ENCODE results near the gene LRRC8B. TPM values are rescaled to one million over a fixed set of nuclear protein-coding genes. Genes with fewer than 3 reads are reported as not detected.

LRRC8B gene
- total and polyA plus RNA-seq, 2 donors from 2014 or later: 2.4 to 15.1 TPM

DNA sequence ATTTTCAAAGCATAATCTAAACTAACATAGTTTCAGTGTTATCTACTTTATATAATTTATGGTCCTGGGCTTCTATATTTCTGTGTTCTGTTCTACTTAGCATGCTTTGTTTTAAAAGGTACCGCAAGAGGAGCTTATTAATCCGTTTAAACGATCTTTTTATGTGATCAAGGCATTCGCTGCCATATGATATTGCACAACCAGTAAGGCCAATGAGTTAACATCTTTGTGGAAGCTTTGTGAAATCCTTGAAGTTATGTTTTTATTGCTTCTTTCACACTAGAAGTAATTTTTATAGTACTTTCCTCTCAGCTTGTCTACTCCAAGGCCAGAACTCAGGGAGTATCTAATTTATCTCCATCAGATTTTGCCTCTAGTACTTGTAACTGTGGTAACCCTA is 117.2 kb downstream of the LRRC8B start:
- intact Hi-C loops (cut with DNase I): no loop called here
- Histone ChIP-seq H3K27me3 (ENCODE audit: control insufficient read depth, insufficient read depth, low read length) (no peaks in the 10 kb centered on the region), H3K27ac (ENCODE audit: low read depth in 2 of 2, low read length in 2 of 2) (no peak overlapping the region), H3K9me3 (ENCODE audit: control insufficient read depth in 2 of 3, insufficient read depth in 1 of 3, low read length in 3 of 3) (no peaks in the 10 kb centered on the region), H3K9ac (ENCODE audit: low read length in 3 of 3) (no peak overlapping the region), H3K4me3 (ENCODE audit: low read length in 3 of 3) (no peak overlapping the region), H3K4me1 (ENCODE audit: control insufficient read depth in 2 of 3, insufficient read depth in 2 of 3, low read depth in 1 of 3, low read length in 3 of 3) (no peaks in the 10 kb centered on the region), H3K36me3 (ENCODE audit: control insufficient read depth in 2 of 3, insufficient read depth in 3 of 3, low read length in 3 of 3) (no peaks in the 10 kb centered on the region)
- TF ChIP-seq, protein P1, sequence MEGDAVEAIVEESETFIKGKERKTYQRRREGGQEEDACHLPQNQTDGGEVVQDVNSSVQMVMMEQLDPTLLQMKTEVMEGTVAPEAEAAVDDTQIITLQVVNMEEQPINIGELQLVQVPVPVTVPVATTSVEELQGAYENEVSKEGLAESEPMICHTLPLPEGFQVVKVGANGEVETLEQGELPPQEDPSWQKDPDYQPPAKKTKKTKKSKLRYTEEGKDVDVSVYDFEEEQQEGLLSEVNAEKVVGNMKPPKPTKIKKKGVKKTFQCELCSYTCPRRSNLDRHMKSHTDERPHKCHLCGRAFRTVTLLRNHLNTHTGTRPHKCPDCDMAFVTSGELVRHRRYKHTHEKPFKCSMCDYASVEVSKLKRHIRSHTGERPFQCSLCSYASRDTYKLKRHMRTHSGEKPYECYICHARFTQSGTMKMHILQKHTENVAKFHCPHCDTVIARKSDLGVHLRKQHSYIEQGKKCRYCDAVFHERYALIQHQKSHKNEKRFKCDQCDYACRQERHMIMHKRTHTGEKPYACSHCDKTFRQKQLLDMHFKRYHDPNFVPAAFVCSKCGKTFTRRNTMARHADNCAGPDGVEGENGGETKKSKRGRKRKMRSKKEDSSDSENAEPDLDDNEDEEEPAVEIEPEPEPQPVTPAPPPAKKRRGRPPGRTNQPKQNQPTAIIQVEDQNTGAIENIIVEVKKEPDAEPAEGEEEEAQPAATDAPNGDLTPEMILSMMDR (IDR thresholded peaks at IDR 0.05; ENCODE audit: borderline replicate concordance, extremely low read depth, insufficient read depth): no peak
- DNase-seq: no peak
- FAIRE-seq: no peak

DNA sequence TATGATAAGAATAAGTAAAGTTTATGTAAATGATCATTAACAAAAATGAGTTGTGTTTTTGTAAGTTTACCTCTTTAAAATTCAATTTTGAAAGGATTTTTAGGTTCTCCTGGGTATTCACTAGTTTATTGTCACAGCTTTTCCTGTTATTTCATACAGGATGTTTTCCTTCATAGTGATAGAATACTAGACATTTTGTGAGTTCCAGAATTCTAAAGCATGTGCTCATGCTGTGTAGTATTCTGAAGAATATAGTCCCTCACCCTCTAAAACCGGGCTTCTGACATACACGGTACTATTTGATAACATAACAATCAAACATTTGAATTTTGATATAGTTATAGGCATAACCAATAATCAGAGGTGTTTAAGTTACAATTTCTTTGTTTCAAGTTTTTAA is 118.9 kb downstream of the LRRC8B start:
- Histone ChIP-seq H3K27ac (ENCODE audit: low read depth in 2 of 2, low read length in 2 of 2) (peak overlapping the region in 1 of 2 donors; percentile 70), H3K4me1 (ENCODE audit: control insufficient read depth in 2 of 3, insufficient read depth in 2 of 3, low read depth in 1 of 3, low read length in 3 of 3) (no peaks in the 10 kb centered on the region), H3K4me3 (ENCODE audit: low read length in 3 of 3) (no peak overlapping the region), H3K9me3 (ENCODE audit: control insufficient read depth in 2 of 3, insufficient read depth in 1 of 3, low read length in 3 of 3) (no peaks in the 10 kb centered on the region), H3K36me3 (ENCODE audit: control insufficient read depth in 2 of 3, insufficient read depth in 3 of 3, low read length in 3 of 3) (no peaks in the 10 kb centered on the region), H3K9ac (ENCODE audit: low read length in 3 of 3) (no peak overlapping the region), H3K27me3 (ENCODE audit: control insufficient read depth, insufficient read depth, low read length) (no peaks in the 10 kb centered on the region)
- intact Hi-C loops (cut with DNase I): no loop called here
- TF ChIP-seq, protein P1 (IDR thresholded peaks at IDR 0.05; ENCODE audit: borderline replicate concordance, extremely low read depth, insufficient read depth): no peak
- no peak for FAIRE-seq
- no peak for DNase-seq

DNA sequence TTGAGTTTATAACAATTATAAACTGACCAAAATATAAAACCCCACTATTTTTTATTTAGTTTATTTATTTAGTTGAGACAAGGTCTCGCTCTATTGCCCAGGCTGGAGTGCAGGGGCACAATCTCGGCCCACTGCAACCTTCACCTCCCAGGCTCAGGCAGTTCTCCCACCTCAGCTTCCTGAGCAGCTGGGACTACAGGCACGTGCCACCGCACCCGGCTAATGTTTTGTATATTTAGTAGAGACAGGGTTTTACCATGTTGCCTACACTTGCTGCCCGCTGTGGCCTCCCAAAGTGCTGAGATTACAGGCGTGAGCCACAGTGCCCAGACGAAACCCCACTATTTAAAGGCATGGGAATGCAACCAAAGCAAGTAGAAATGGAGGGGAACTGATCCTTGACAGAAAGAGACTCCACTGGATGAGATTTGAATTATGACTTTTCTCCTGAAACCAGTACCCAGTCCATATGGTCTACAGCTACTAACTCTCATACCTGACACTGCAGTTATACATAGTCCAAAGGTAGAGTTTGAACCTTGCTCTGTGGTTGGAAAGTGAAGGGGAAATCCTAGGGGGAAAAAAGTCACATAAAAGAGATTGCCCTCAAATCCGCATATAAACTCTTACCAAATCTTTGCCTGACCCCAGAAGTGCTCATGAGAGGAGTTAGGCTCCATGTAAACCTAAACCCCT is 119.6 kb downstream of the LRRC8B start:
- Histone ChIP-seq H3K9ac (ENCODE audit: low read length in 3 of 3) (no peak overlapping the region), H3K27me3 (ENCODE audit: control insufficient read depth, insufficient read depth, low read length) (no peaks in the 10 kb centered on the region), H3K9me3 (ENCODE audit: control insufficient read depth in 2 of 3, insufficient read depth in 1 of 3, low read length in 3 of 3) (no peaks in the 10 kb centered on the region), H3K4me3 (ENCODE audit: low read length in 3 of 3) (no peak overlapping the region), H3K4me1 (ENCODE audit: control insufficient read depth in 2 of 3, insufficient read depth in 2 of 3, low read depth in 1 of 3, low read length in 3 of 3) (no peaks in the 10 kb centered on the region), H3K36me3 (ENCODE audit: control insufficient read depth in 2 of 3, insufficient read depth in 3 of 3, low read length in 3 of 3) (no peaks in the 10 kb centered on the region), H3K27ac (ENCODE audit: low read depth in 2 of 2, low read length in 2 of 2) (peak overlapping the region in 1 of 2 donors; percentile 32)
- TF ChIP-seq, protein P1 (IDR thresholded peaks at IDR 0.05; ENCODE audit: borderline replicate concordance, extremely low read depth, insufficient read depth): no peak
- DNase-seq (no peak), FAIRE-seq (no peak)
- intact Hi-C loops (cut with DNase I): no loop called here

DNA sequence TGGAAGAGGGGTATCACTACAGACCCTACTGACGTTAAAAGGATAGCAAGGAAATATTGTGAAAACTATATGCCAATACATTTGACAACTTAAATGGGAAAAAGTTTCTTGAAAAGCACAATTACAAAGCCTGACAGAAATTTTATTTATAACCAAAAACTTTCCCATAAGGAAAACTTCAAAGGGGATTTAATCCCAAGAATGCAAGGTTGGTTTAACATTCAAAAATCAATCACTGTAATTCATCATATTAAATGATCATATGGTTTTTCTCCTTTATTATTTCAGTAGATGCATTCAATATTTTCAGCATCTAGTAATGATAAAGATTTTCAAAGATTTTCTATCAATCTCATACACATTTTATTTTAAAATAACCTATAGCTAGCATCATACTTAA is 121.6 kb downstream of the LRRC8B start:
- no peaks in the 10 kb centered on the region for H3K4me1 ChIP-seq (ENCODE audit: control insufficient read depth in 2 of 3, insufficient read depth in 2 of 3, low read depth in 1 of 3, low read length in 3 of 3)

More for the DNA sequence above, 121.6 kb downstream of the LRRC8B start:
- no peak overlapping the region for H3K9ac ChIP-seq (ENCODE audit: low read length in 3 of 3)
- DNase-seq: no peak
- intact Hi-C loops (cut with DNase I): no loop called here
- H3K9me3 ChIP-seq (ENCODE audit: control insufficient read depth in 2 of 3, insufficient read depth in 1 of 3, low read length in 3 of 3): no peaks in the 10 kb centered on the region
- no peaks in the 10 kb centered on the region for H3K27me3 ChIP-seq (ENCODE audit: control insufficient read depth, insufficient read depth, low read length)
- FAIRE-seq: peak; percentile 6
- no peaks in the 10 kb centered on the region for H3K36me3 ChIP-seq (ENCODE audit: control insufficient read depth in 2 of 3, insufficient read depth in 3 of 3, low read length in 3 of 3)
- H3K27ac ChIP-seq (ENCODE audit: low read depth in 2 of 2, low read length in 2 of 2): no peak overlapping the region
- TF ChIP-seq, protein P1 (IDR thresholded peaks at IDR 0.05; ENCODE audit: borderline replicate concordance, extremely low read depth, insufficient read depth): no peak
- H3K4me3 ChIP-seq (ENCODE audit: low read length in 3 of 3): no peak overlapping the region

Data from kidney (tissue), 14 donors.